GM19397 (cell line): ENCODE data around the gene RHOBTB3.
A peak's percentile ranks its signal among the peaks of the same experiment; 100 is the strongest.
"Not testable (repeated sequence)": the region's sequence is repeated elsewhere in the genome, so short reads cannot be mapped to it uniquely, and the experiment has no call there.

Experiments used
- ATAC-seq: cut with Tn5 transposase; IDR thresholded peaks from one replicate; pipeline ENCODE4 v1.9.1; 2021; ENCODE audit warnings: mild to moderate bottlenecking, moderate library complexity; ENCODE audit not compliant: unreplicated experiment

Gene RHOBTB3

GRCh38 chr5:95730730-95731570, at the start of gene RHOBTB3:
Gene RHOBTB3 (plus strand): TSS chr5:95731336. CDS start chr5:95731683, 347 bp downstream.
- peak; percentile 50 for ATAC-seq

- ATAC-seq = no peak
Observed at GRCh38 chr5:95682891-95683290, 48.2 kb upstream of the RHOBTB3 start, which contains the start of gene SPATA9. Gene SPATA9 (minus strand): TSS chr5:95682991. CDS start chr5:95682854, 137 bp downstream.

GRCh38 chr5:95684361-95684760, 46.8 kb upstream of the RHOBTB3 start:
- no peak for ATAC-seq

GRCh38 chr5:95686651-95687050, 44.5 kb upstream of the RHOBTB3 start:
- ATAC-seq = no peak

- no peak for ATAC-seq
Observed at GRCh38 chr5:95689680-95690079, 41.5 kb upstream of the RHOBTB3 start.

GRCh38 chr5:95690333-95690732, 40.8 kb upstream of the RHOBTB3 start:
- no peak for ATAC-seq

GRCh38 chr5:95697781-95698681, 33.1 kb upstream of the RHOBTB3 start:
- no peak for ATAC-seq

- no peak for ATAC-seq
Observed at GRCh38 chr5:95699337-95699736, 31.8 kb upstream of the RHOBTB3 start.

- ATAC-seq = no peak
Observed at GRCh38 chr5:95701074-95701473, 30.1 kb upstream of the RHOBTB3 start.

- no peak for ATAC-seq
Observed at GRCh38 chr5:95704150-95704549, 27.0 kb upstream of the RHOBTB3 start.

- not testable (repeated sequence) for ATAC-seq
Observed at GRCh38 chr5:95706196-95706595, 24.9 kb upstream of the RHOBTB3 start.

GRCh38 chr5:95707055-95707454, 24.1 kb upstream of the RHOBTB3 start:
- ATAC-seq = no peak

- ATAC-seq = not testable (repeated sequence)
Observed at GRCh38 chr5:95707534-95708188, 23.5 kb upstream of the RHOBTB3 start.

GRCh38 chr5:95708876-95709275, 22.3 kb upstream of the RHOBTB3 start:
- ATAC-seq = no peak

GRCh38 chr5:95709967-95710650, 21.0 kb upstream of the RHOBTB3 start:
- ATAC-seq = no peak

- not testable (repeated sequence) for ATAC-seq
Observed at GRCh38 chr5:95710651-95711500, 20.3 kb upstream of the RHOBTB3 start.

GRCh38 chr5:95711501-95712346, 19.4 kb upstream of the RHOBTB3 start:
- ATAC-seq = no peak

- ATAC-seq = no peak
Observed at GRCh38 chr5:95712347-95712958, 18.7 kb upstream of the RHOBTB3 start.
